GM21381 (cell line): ENCODE results near the gene FAM78A.
"Not testable (repeated sequence)": the region's sequence is repeated elsewhere in the genome, so short reads cannot be mapped to it uniquely, and the experiment has no call there.

Experiments used
- ATAC-seq: cut with Tn5 transposase; IDR thresholded peaks from one replicate; pipeline ENCODE4 v1.9.1; 2021; ENCODE audit warnings: mild to moderate bottlenecking, moderate library complexity; ENCODE audit not compliant: unreplicated experiment

The FAM78A gene

DNA sequence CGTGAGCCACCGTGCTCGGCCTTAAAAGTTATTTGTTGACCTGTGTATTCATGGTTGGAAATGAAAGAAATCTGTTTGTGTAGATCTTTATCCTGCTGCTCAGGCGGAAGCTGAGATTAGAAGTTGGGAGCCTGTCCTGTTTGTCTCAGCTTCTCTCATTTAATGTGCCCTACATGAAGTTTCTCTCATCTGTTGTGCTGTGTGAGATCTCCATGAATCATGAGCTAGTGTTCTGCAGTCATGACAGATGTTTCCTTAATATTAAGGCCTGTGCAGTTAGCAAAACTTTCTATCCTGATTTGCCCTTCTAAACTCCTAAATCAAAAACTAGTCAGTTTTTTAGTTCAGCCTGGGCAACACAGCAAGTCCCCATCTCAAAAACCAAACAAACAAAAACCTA lies 59.5 kb downstream of the FAM78A start:
- no peak for ATAC-seq

DNA sequence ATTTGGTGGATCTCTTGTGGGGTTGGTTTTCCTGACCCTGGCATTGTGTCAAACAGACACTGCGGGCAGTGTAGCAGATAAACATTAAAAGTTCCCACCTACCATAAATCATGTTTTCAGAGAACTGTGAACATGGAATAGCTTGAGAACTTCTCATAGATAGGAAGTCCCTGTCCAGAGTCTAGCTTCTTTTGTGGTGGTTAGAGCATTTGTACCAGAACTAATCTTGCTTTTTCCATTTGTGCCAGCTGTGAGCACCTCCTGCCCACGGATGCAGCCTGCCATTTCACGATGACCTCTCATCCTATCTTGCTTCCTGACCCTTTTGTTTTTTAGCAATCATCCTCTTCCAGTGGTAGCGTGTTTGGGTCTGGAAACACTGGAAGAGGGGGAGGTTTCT lies 61.4 kb downstream of the FAM78A start:
- ATAC-seq: no peak

DNA sequence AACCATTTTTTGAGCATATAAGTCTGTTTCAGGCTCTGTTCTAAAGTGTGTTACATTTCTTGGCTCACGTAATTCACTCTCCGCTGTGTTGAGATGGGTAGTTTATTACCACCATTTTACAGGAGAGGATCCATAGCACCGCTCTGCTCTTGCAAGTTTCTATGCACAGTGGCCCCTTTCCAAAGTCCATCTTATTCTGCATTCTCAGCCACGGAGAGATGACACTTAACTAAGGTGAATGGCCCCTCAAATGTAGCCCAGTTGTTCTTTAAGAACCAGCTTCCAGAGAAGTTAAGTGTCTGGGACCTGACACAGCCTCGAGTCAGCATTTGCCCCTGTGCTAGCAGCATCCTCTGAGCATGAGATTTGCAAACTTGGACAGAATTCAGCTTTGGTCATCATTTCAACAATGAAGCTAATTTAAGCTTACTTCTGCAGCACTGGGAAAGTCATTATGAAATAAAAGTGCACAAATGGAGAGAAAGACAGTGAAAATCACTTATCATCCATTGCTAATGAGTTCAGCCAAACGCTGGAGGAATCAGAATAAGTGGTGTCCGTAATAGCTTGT lies 61.9 kb downstream of the FAM78A start:
- no peak for ATAC-seq

DNA sequence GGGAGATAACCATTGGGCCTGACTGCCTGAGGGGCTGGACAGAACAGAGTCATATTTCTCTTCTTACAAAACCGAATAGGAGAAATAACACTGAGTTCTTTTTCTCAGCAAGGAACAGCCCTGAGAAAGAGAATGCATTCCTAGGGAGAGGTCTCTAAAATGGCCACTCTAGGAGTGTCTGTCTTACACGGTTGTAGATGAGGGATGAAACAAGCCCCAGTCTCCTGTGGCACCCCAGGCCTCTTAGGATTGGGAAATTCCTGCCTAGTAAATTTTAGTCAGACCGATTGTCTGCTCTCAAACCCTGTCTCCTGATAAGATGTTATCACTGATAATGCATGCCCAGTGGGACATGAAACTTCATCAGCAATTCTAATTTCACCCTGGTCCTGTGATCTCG lies 64.4 kb downstream of the FAM78A start:
- not testable (repeated sequence) for ATAC-seq
